Mononuclear cell (primary cell): ENCODE data around the gene WBP2. TPM values are rescaled to one million over a fixed set of nuclear protein-coding genes. Genes with fewer than 3 reads are reported as not detected.

ENCODE experiments used
- H3K27me3 ChIP-seq: 2 replicates; pipeline ENCODE4 v1.6.0; 2011; ENCODE audit warnings: low read length, control low read depth; ENCODE audit not compliant: insufficient read depth
- H3K4me1 ChIP-seq: 2 replicates; pipeline ENCODE4 v1.5.1; 2011; ENCODE audit warnings: mild to moderate bottlenecking, low read length, control low read depth; ENCODE audit not compliant: insufficient read depth
- H3K4me3 ChIP-seq: 2 replicates; pipeline ENCODE4 v1.5.1; 2011; ENCODE audit warnings: mild to moderate bottlenecking, low read length, moderate library complexity
- H3K9me3 ChIP-seq: 2 replicates; pipeline ENCODE4 v1.5.1; 2011; ENCODE audit warnings: low read depth, mild to moderate bottlenecking, control low read depth, low read length
- total RNA-seq: library from RNA; depleted of rRNA; stranded (reverse); fragments of >200 nt; gene quantifications from one replicate; pipeline ENCODE4 v1.2.3, GENCODE V29; 2012

WBP2 gene
- 30.5 TPM for total RNA-seq

- Histone ChIP-seq H3K4me3 (peak within 1 kb of the TSS; percentile 85), H3K27me3 (no peaks in the 10 kb centered on the region), H3K4me1 (peaks cover 58% of the 10 kb centered on the region), H3K9me3 (no peaks in the 10 kb centered on the region)
These were observed at the start of gene WBP2 for GRCh38 chr17:75855310-75856061. Gene WBP2, minus strand, starts transcription at chr17:75855335. Its CDS starts 38 bp downstream, at chr17:75855297.

GRCh38 chr17:75902406-75902805 lies 47.3 kb upstream of the WBP2 start:
- H3K9me3 ChIP-seq = no peaks in the 10 kb centered on the region
- peaks cover 22% of the 10 kb centered on the region for H3K4me1 ChIP-seq
- H3K4me3 ChIP-seq = no peak overlapping the region
- H3K27me3 ChIP-seq = no peaks in the 10 kb centered on the region

- H3K9me3 ChIP-seq = no peaks in the 10 kb centered on the region
- H3K4me1 ChIP-seq = peaks cover 26% of the 10 kb centered on the region
- H3K27me3 ChIP-seq = no peaks in the 10 kb centered on the region
- H3K4me3 ChIP-seq = no peak overlapping the region
These were observed 46.6 kb upstream of the WBP2 start for GRCh38 chr17:75901727-75902126.

- H3K4me1 ChIP-seq = peaks cover 25% of the 10 kb centered on the region
- H3K4me3 ChIP-seq = no peak overlapping the region
- H3K27me3 ChIP-seq = no peaks in the 10 kb centered on the region
- H3K9me3 ChIP-seq = no peaks in the 10 kb centered on the region
These were observed 45.8 kb upstream of the WBP2 start for GRCh38 chr17:75900691-75901533.

- peaks cover 26% of the 10 kb centered on the region for H3K4me1 ChIP-seq
These were observed 44.8 kb upstream of the WBP2 start for GRCh38 chr17:75899767-75900468.

GRCh38 chr17:75899353-75899752 lies 44.2 kb upstream of the WBP2 start:
- no peak overlapping the region for H3K4me3 ChIP-seq
- H3K9me3 ChIP-seq = no peaks in the 10 kb centered on the region
- peaks cover 29% of the 10 kb centered on the region for H3K4me1 ChIP-seq
- no peaks in the 10 kb centered on the region for H3K27me3 ChIP-seq

More at GRCh38 chr17:75899767-75900468, 44.8 kb upstream of the WBP2 start:
- Histone ChIP-seq H3K9me3 (no peaks in the 10 kb centered on the region), H3K4me3 (no peak overlapping the region), H3K27me3 (no peaks in the 10 kb centered on the region)

GRCh38 chr17:75898791-75899190 lies 43.7 kb upstream of the WBP2 start:
- no peaks in the 10 kb centered on the region for H3K9me3 ChIP-seq
- peaks cover 23% of the 10 kb centered on the region for H3K4me1 ChIP-seq
- no peak overlapping the region for H3K4me3 ChIP-seq
- no peaks in the 10 kb centered on the region for H3K27me3 ChIP-seq

GRCh38 chr17:75898065-75898464 lies 42.9 kb upstream of the WBP2 start:
- peaks cover 20% of the 10 kb centered on the region for H3K4me1 ChIP-seq
- H3K4me3 ChIP-seq = no peak overlapping the region
- H3K27me3 ChIP-seq = no peaks in the 10 kb centered on the region
- no peaks in the 10 kb centered on the region for H3K9me3 ChIP-seq

GRCh38 chr17:75897160-75898019 lies 42.3 kb upstream of the WBP2 start:
- Histone ChIP-seq H3K27me3 (no peaks in the 10 kb centered on the region), H3K9me3 (no peaks in the 10 kb centered on the region), H3K4me3 (no peak overlapping the region), H3K4me1 (peaks cover 20% of the 10 kb centered on the region)

GRCh38 chr17:75896415-75897159 lies 41.5 kb upstream of the WBP2 start, which contains the start of gene TRIM65:
Gene TRIM65, minus strand, starts transcription at chr17:75896951. Its CDS starts 14 bp downstream, at chr17:75896937.
- Histone ChIP-seq H3K27me3 (no peaks in the 10 kb centered on the region), H3K4me1 (peaks cover 20% of the 10 kb centered on the region)

GRCh38 chr17:75895370-75896155 lies 40.4 kb upstream of the WBP2 start:
- H3K4me1 ChIP-seq = peaks cover 20% of the 10 kb centered on the region
- H3K27me3 ChIP-seq = no peaks in the 10 kb centered on the region
- no peaks in the 10 kb centered on the region for H3K9me3 ChIP-seq
- H3K4me3 ChIP-seq = peak overlapping the region; percentile 71

More at GRCh38 chr17:75896415-75897159, 41.5 kb upstream of the WBP2 start, which contains the start of gene TRIM65:
- peak within 1 kb of the TSS; percentile 71 for H3K4me3 ChIP-seq
- no peaks in the 10 kb centered on the region for H3K9me3 ChIP-seq

GRCh38 chr17:75894049-75894733 lies 39.1 kb upstream of the WBP2 start:
- Histone ChIP-seq H3K4me3 (no peak overlapping the region), H3K4me1 (peaks cover 20% of the 10 kb centered on the region), H3K27me3 (no peaks in the 10 kb centered on the region)

More at GRCh38 chr17:75894049-75894733, 39.1 kb upstream of the WBP2 start:
- H3K9me3 ChIP-seq = no peaks in the 10 kb centered on the region
